HEK293T (cell line): ENCODE results near the gene TMPRSS11D.

ENCODE experiments used
- ARNT ChIP-seq: fragments of 450-650 bp; IDR thresholded peaks from 2 replicates; pipeline ENCODE4 v1.6.1; 2017; ENCODE audit warnings: mild to moderate bottlenecking
- BHLHE40 ChIP-seq: fragments of 450-650 bp; IDR thresholded peaks from 2 replicates; pipeline ENCODE4 v1.6.1; 2016; ENCODE audit warnings: mild to moderate bottlenecking, moderate library complexity, borderline replicate concordance
- CTBP1 ChIP-seq: fragments of 450-650 bp; IDR thresholded peaks from 2 replicates; pipeline ENCODE4 v1.6.1; 2016; ENCODE audit warnings: borderline replicate concordance
- ELF4 ChIP-seq: fragments of 450-650 bp; IDR thresholded peaks from 2 replicates; pipeline ENCODE4 v1.6.1; 2017; ENCODE audit warnings: antibody characterized with exemption
- FOXK2 ChIP-seq: fragments of 450-650 bp; IDR thresholded peaks from 2 replicates; pipeline ENCODE4 v1.6.1; 2016; ENCODE audit warnings: mild to moderate bottlenecking
- FOXM1 ChIP-seq: fragments of 450-650 bp; IDR thresholded peaks from 2 replicates; pipeline ENCODE4 v1.6.1; 2017; ENCODE audit warnings: mild to moderate bottlenecking, borderline replicate concordance
- HDGF ChIP-seq: fragments of 450-650 bp; IDR thresholded peaks from 2 replicates; pipeline ENCODE4 v1.6.1; 2017; ENCODE audit warnings: antibody characterized with exemption, borderline replicate concordance
- L3MBTL2 ChIP-seq: fragments of 450-650 bp; conservative IDR thresholded peaks from 2 replicates; pipeline ENCODE4 v1.6.1; 2016; ENCODE audit warnings: mild to moderate bottlenecking
- LEF1 ChIP-seq: fragments of 450-650 bp; IDR thresholded peaks from 2 replicates; pipeline ENCODE4 v1.6.1; 2017; ENCODE audit warnings: mild to moderate bottlenecking, borderline replicate concordance
- NFRKB ChIP-seq: fragments of 450-650 bp; IDR thresholded peaks from 2 replicates; pipeline ENCODE4 v1.6.1; 2016; ENCODE audit warnings: mild to moderate bottlenecking, moderate library complexity
- SP1 ChIP-seq: fragments of 450-650 bp; IDR thresholded peaks from 2 replicates; pipeline ENCODE4 v1.6.1; 2017
- SUZ12 ChIP-seq: fragments of 450-650 bp; IDR thresholded peaks from 2 replicates; pipeline ENCODE4 v1.6.1; 2016; ENCODE audit warnings: mild to moderate bottlenecking
- TARDBP ChIP-seq: fragments of 450-650 bp; IDR thresholded peaks from 2 replicates; pipeline ENCODE4 v1.6.1; 2016
- ZNF384 ChIP-seq: fragments of 450-650 bp; IDR thresholded peaks from 2 replicates; pipeline ENCODE4 v1.6.1; 2016

GRCh38 chr4:67928546-67928945 is 44.7 kb upstream of the TMPRSS11D start:
- TF ChIP-seq HDGF (no peak), ARNT (no peak), NFRKB (no peak), SUZ12 (no peak), SP1 (no peak), ZNF384 (no peak), FOXK2 (no peak), CTBP1 (no peak), BHLHE40 (no peak), L3MBTL2 (no peak), LEF1 (no peak), ELF4 (no peak), FOXM1 (no peak), TARDBP (no peak)
